Activated naive CD8-positive, alpha-beta T cell treated with anti-CD3 and anti-CD28 coated beads, Interleukin-2, amount 50 U/mL, for 16 hours (primary cell): ENCODE results near the gene STKLD1.
"Not testable (repeated sequence)": the region's sequence is repeated elsewhere in the genome, so short reads cannot be mapped to it uniquely, and the experiment has no call there.

Source experiments
- DNase-seq: peaks from one replicate; pipeline ENCODE4 v3.0.0-alpha.2; 2020; ENCODE audit warnings: low read depth, low spot score

STKLD1 gene

DNA sequence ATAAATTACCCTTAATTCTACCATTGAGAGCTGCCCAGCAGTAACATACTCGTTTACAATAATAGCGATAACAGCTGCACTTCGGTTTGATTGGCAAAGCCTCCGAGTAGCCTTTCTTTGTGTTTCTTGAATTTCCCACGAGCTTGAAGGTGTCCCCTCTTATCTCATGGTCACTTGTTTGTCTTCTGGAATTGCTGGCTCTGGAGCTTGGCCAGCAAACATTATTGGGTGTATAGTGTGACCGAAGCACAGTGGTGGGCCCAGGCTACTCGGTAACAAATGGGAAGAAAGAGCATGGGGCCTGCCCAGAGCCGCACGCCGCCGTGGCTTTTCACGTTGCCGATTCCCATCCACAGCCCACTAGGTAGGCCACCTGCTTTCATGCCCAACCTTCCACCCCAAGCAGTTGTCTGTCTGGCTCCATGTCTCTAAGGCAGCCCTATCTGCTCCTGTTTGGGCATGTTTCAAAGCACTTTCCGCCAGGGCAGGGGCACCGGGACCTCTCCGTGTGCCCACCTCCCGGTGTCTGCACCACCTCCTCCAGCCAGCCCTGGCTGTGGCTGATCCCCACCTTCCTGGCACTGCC is 8.7 kb downstream of the STKLD1 start:
- no peak for DNase-seq

DNA sequence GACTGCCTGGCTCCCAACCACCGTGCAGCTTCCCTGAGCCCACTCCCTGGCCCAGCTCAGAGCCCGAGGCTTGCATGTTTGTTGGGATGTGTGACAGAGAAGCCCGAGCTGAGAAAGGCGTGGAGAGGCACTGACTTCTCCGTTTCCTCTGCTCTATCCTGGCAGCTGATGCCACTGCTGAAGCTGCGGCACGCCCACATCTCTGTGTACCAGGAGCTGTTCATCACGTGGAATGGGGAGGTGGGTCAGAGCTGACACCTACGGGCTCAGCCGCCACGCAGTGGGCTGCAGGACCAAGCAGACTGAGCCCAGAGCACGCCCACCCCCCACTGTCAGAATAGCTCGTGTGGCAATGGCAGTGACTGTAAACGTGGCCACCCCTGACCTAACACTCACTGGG is 9.3 kb downstream of the STKLD1 start:
- no peak for DNase-seq

DNA sequence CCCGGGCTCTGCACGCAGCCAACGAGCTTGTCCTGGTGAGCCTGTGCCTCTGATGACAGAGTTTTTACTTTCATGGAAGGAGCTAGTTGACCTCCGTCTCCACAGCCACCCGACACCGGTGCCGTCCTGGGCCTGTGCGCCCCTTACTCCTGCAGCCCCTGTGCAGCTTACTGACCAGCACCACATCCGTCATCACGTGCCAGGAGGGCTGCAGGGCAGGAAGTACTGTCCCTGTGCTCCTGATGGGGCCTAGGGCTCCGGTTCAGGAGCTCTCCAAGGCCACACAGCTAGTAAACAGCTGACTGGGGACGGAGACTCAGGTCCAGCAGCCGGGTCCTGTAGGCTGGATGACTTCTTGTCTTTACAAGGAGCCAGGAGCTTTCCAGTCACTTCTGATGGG is 10.2 kb downstream of the STKLD1 start:
- no peak for DNase-seq

DNA sequence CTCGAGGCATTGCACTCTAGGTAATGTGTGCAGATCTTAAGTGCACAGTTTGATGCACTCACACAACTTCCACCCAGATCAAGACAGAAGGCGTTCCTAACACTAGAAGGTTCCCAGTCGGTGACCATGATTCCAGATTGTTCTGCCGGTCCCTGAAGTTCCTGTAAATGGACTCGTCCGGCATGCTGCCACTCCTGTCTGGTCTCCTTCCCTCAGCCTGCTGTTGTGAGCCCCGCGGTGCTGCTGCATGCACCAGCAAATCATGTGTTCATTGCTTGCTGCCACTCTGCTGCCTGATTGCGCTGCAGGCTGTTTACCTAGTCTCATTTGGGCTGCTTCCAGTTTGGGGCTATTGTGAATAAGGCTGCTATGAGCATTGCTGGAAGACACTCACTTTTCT is 11.5 kb downstream of the STKLD1 start:
- DNase-seq = no peak

DNA sequence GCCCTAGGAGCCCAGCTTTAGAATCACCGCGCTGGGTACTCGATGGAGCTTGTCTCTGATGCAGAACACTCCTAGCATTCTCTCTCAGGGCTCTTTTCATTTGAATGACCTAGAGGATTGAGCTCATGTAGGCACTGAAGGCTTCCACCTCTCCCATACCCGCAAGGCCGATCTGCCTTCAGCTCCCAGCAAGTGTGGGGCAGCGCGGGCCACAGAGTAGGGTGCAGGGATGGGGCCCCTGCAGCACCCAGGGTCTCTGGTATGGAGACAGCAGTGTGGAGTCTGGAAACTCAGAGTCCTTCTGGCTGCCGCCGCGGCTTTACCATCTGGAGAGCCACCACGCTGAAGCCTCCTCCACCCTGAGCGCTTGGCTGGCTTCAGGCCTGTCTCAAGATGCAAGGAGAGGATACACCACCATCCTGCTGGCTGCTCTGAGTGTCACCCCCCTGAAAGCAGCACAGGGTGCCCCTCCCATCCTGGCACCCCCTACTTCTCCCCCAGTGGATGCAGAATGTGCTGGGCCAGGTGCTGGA is 12.9 kb downstream of the STKLD1 start:
- DNase-seq = no peak

DNA sequence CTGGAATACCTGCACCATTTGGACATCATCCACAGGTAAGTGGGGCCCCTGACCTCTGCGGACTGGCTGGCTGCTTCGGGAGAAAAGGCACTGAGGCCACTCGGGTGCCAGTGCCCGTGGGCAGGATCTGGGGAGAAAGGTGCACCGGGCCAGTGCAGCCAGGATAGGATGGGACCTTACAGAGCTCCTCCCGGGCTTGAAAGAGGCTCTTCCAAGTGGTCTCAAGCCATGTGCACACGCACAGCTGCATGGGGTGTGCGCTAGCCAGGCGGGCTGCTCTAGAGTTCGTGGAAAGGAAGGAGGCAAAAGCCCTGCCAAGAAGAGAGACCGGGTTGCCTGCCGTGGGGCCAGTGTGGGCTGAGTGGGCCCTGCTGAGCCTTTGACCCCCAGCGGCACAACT is 13.4 kb downstream of the STKLD1 start:
- DNase-seq = no peak

DNA sequence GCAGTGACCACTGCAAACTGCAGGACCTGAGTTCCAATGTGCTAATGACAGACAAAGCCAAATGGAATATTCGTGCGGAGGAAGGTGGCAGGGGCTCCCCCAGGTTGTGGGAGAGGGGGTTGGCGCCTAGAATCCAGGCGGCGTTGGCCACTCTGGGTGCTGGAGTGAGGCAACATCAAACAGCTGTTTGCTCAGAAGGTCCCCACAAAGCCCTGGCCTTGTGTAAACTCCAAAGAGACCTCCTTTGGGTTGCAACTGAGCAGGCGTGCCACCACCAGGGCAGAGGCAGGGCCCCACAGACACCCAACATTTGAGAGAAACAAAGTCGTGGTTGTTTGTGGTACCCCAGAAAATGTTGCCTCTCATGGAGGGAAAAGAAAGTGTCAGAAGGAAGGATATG is 14.5 kb downstream of the STKLD1 start:
- no peak for DNase-seq

DNA sequence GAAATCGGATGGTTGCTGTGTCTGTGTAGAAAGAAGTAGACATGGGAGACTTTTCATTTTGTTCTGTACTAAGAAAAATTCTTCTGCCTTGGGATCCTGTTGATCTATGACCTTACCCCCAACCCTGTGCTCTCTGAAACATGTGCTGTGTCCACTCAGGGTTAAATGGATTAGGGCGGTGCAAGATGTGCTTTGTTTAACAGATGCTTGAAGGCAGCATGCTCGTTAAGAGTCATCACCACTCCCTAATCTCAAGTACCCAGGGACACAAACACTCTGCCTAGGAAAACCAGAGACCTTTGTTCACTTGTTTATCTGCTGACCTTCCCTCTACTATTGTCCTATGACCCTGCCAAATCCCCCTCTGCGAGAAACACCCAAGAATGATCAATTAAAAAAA is 15.3 kb downstream of the STKLD1 start:
- not testable (repeated sequence) for DNase-seq

DNA sequence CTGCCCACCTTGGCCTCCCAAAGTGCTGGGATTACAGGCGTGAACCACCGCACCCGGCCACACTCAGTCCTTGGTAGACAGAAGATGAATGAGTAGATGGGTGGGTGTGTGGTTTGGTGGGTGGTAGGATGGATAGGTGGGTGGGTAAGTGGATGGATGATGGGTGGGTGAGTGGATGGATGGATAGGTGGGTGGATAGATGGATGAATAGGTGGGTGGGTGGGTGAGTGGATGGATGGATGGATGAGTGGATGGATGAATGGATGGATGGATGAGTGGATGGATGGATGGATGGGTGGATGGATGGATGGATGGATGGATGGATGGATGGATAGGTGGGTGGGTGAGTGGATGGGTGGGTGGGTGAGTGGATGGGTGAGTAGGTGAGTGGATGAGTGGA is 16.1 kb downstream of the STKLD1 start:
- DNase-seq = not testable (repeated sequence)

DNA sequence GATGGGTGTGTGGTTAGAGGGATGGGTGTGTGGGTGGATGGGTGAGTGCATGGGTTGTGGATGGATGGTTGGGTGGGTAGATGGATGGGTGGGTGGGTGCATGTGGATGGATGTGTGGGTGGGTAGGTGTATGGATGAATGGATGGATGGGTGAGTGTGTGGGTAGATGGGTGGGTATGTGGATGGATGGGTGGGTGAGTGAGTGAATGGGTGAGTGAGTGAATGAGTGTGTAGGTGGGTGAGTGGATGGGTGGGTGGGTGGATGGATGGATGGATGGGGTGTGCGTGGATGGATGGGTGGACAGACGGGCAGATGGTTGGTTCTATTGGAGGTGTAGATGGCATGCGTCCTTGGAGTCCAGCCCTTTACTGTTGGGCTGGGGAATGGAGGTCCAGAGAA is 17.2 kb downstream of the STKLD1 start:
- DNase-seq = no peak

DNA sequence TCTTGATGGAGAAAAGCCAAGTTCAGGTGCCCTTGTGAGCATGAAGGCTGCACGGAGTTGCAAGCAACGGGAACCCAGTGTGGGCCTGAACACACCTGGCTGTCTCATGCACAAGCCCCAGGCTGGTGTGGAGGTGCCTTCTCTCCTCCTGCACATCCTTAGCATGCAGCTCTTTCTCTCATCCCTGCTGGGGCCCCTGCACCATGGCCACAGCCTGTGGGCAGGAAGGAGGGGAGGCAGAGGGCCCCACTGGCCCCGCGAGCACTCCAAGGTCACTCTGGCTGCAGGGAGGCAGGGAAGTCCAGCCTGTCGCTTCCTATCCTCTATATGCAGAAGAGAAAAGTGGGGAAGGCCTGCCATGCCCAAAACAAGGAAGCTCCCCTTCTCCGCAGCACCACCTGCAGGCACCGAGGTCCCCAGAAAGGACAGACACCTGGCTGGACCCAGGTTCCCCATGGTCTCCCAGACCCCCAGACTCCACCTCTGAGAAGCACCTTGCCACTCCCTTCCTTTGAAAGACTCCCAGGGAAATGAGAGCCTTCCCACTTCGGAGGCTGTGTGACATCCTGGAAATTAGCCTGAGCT is 18.6 kb downstream of the STKLD1 start:
- DNase-seq = no peak

DNA sequence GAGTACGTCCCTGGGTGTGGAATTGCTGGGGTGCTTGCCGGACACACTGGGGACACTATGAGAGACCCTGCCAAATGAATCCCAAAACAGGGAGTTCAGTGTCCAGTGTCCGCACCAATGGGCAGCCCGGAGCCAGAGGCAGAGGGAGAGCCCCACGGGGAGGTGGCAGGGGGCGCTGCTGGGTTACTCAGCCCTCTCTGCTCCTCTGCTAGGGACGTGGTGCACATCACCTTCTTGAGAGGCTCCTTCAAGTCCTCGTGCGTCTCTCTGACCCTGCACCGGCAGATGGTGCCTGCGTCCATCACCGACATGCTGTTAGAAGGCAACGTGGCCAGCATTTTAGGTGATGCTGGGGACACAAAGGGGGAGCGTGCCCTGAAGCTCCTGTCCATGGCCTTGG is 20.8 kb downstream of the STKLD1 start:
- no peak for DNase-seq

DNA sequence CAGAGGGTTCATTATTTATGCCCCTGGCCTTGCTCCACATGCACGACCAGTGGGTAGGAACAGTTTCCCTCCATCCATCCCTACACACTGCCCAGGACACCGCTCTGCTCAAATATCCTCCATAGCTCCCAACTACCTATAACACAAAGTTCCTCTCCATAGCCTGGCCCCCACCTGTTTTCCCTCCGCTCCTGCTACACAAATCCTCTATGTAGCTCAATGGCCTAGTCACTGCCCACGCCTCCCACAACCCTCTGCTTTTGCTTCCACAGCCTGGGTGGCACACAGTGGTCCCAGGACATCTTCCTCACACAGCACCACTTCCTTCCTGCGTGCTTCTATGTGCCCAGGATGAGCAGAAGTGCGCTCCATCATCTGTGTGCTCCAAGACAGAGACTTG is 21.2 kb downstream of the STKLD1 start:
- no peak for DNase-seq

DNA sequence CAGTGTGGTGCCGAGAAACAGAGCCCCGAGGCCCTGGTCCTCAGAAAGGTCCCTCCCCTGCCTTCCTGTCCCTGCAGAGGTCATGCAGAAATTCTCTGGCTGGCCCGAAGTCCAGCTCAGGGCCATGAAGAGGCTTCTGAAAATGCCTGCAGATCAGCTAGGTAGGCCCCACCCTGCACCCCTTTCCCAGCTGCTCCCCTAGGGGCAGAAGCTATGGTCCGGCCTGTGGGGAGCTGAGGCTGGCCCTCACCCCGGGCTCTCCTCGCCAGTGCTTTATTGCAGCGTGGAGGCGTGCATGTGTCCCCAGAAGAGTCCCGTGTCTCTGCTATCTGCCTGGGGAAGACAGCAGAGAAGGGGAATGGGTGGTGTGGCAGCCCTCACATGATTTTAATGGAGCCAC is 21.7 kb downstream of the STKLD1 start:
- DNase-seq = no peak

DNA sequence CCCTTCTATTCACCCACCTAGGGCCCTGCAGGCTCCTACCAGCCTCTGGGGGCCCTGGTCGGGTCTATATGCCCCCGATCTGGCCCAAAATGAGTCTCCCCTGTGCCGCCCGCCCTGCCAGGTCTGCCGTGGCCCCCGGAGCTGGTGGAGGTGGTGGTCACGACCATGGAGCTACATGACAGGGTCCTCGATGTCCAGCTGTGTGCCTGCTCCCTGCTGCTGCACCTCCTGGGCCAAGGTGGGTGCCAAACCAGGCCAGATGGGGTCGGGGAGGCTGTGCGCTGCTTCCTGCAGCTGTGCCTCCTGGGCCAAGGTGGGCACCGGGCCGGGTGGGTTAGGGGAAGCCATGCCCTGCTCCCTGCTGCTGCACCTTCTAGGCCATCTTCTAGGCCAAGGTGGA is 24.1 kb downstream of the STKLD1 start:
- DNase-seq = no peak

DNA sequence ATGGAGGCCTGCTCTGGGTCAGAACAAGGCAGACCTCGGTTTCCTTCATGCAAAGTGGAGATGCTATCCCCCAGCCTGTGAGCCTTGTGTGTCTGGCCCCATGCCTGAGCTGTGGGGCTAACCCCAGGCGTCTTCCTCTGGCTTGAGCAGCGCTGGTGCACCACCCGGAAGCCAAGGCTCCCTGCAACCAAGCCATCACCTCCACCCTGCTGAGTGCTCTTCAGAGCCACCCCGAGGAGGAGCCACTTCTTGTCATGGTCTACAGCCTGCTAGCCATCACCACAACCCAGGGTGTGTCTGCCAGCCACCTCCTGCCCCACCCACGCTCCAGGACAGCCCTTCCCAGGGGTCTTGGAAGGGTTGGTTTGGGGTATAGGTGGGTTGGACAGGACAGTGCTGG is 25.4 kb downstream of the STKLD1 start:
- no peak for DNase-seq

DNA sequence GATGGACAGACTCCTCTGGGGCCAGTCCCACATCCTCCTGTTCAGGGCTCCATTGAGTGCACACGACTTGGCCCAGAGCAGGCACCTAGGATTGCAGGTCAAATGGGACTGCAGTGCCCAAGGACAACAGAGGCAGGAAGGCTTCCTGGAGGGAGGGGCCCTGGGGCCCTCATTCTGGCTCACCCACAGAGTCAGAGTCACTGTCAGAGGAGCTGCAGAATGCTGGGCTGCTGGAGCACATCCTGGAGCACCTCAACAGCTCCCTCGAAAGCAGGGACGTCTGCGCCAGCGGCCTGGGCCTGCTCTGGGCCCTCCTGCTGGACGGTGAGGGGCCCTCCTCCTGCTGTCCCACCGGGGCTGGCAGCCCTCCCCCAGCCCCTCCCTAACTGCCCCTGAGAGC is 26.5 kb downstream of the STKLD1 start:
- no peak for DNase-seq

DNA sequence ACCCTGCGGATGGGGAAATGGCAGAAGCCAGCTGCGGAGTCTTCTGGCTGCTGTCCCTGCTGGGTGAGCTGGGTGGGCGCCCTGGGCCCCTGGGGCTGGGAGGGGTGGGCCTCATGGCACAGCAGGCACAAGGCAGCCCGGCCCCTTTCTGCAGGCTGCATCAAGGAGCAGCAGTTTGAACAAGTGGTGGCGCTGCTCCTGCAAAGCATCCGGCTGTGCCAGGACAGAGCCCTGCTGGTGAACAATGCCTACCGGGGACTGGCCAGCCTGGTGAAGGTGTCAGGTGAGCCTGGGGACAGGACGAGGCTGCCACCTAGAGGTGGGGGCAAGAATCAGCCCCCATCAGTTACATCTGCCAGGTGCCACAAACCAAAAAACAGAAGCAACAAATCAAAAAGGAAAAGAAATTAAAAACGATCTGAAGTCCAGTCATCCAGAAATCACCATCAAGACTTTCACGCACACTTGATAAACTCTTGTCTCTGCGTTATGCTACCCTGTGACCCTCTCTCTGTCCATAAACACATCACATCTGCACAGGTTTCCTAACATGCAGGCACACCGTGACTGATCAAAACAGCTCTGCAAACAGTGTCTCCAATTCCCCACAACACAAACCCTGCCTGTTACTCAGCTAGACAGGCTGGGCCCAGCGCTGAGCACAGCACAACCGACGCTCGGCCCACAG is 27.7 kb downstream of the STKLD1 start:
- peak; percentile 17 for DNase-seq

DNA sequence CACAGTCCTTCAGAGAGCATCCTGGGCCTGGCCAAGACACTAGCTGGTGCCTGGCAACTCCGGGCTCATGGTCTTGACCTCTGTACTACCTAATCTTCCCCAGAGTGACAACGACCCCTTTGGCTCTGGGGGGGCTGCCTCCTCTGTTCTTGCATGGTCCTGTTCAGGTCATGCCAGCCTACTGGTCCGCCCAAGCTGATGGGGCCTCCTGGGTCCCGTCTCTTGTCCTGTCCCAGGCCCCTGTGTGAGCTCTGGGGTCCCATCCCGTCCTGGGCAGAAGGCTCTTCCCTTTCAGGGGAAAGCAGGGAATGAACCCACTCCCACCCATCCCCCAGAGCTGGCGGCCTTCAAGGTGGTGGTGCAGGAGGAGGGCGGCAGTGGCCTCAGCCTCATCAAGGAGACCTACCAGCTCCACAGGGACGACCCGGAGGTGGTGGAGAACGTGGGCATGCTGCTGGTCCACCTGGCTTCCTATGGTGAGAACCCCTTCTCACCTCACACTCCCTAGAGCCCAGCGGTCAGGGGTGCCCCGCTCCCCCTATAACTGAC is 28.4 kb downstream of the STKLD1 start:
- no peak for DNase-seq

DNA sequence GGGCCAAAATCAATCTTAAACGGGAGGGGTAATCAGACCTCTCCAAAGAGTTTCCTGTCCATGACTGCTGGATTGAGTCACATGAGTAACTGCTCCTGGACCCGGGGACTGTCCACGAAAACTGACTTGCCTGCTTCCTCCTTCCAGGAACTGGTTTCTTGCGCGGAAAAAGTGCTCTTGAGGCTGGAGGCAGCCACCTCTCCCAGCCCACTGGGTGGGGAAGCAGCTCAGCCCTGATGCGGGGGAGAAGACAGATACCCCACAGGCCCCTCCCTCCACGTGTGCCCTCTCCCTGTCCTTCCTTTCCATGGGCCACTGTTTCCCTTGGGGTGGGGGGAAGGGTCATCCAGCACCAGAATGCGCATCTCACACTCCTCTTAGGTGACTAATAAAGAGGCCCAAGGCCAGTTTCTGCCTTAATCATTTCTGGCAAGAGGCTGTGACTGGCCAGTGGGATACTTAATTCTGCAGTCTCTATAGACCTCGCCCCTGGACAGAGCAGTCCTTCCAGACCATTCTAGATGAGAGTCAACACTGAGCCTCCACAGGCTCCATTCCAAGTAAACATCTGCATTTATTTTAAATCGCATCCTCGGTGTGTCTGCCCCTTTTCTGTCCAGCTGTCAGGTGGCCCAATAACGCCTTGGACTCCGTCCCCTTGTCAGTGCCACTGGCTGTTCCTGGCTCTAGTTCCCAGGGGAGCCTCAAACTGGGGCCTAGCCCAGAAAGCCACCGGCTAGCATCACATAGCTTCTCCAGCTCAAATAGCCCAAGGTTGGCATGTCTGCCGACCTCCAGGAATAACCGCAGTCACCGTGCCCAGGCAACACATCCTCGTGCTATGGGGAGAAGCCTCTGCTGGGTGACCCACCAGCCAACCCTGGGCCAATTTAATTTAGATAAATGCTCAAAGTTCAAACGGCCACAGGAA is 29.6 kb downstream of the STKLD1 start:
- no peak for DNase-seq

DNA sequence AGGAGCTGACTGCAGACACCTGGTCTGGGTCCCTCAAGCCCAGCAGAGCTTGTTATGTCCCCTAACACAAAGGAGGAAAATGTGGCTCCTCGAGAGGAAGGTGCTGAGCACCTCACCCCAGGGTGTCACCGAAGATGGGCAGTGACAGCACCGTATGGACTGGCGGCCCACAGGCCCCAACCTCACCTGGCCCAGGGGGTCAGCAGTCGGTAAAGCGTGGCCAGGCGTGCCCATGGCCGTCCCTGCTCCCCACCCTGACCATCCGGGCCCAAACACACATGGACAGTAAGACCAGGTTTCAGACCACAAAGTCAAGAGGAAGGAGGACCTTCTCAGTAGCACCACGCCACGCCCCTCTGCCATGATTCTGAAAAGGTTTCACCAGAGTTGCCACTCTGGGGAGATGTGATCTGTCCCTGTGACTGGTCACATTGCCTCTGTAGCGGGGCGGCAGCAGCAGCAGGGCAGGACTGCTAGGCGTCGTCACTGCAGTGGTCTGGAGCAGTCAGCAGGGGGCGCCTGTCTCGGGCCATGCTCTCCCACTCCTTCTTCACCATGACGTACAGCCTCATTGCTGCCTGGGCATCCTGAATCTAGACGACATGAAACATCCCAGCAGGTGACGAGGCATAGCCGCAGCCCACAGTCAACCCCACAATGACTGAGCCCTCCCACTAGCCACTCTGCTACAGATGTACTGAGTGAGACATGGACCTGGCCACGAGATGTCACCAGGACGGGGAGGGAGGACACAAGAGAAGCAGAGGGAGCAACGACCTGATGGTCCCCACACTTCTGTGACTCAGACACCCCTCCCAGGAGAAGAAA is 30.5 kb downstream of the STKLD1 start:
- DNase-seq = peak; percentile 60
